Activated T-cell treated with anti-CD3 and anti-CD28 coated beads, Interleukin-2, amount 50 U/mL, for 1 hour (primary cell): ENCODE data around the gene DNHD1.

Experiments
- DNase-seq: peaks from one replicate; pipeline ENCODE4 v3.0.0-alpha.2; 2020

The DNHD1 gene

GRCh38 chr11:6614446-6614845 lies 117.4 kb downstream of the DNHD1 start:
- DNase-seq: no peak

- DNase-seq: no peak
Observed at GRCh38 chr11:6615046-6615445, 118.0 kb downstream of the DNHD1 start.

DNA sequence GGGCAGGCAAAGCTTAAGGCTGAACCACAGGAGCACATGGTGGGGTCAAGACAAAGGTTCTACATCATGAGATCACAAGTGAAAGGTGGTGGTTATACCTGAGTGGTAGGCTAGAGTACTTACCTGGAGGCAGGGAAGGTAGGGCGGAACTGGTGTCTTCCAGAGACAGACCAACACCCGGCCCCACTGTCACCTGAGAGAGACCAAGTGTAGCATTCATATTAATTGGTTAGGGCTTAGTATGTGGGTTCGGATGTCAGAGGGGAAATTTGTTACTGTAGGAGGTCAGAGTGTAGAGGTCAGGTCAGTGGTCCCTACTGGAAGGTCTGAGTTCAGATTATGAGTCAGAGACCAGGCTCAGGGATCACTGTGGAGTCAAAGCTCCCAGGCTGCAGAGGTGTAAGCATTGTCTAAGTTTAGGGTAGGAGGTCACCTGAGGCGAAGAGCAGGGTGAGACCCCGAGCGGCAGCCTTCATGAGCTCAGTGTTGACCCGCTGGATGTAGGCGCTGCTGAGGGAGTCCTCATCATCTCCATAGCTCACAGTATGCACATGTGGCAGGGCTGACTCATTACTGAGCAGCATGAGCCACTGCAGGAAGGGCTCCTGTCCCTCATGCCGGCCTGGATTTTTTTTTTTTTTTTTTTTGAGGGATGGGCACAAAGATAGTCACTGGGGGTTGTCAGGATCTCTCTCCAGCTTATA lies 119.0 kb downstream of the DNHD1 start:
- DNase-seq: no peak

DNA sequence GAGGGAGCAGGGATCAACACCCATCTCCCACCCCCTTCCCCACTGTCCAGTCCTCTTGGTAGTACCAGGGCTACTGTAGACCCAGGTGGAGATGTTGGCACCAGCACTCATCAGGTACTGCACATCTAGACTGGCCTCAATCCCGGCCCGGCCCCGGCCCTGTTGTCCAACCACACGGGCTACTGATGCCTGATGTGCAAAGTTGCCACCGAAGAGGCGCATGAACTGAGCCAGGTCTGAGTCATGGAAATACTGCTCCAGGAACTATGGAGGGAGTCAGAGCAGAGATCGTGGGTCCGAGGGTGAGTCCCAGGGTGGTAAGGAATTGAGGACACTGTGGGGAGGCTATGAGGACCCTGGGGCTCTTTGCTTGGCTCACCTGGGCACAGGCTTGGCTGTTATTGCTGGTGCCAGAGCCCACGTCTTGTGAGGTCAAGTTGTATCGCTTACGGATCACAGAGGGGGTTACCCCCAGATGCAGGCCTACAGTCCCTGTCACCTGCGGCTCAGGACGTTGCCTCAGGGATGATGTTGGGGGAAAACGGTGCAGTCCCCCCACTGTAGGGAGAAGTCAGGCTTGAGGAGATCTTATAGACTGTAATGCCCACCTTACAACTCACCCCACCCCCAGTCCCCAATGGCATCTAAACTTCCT lies 119.6 kb downstream of the DNHD1 start:
- DNase-seq: no peak

DNA sequence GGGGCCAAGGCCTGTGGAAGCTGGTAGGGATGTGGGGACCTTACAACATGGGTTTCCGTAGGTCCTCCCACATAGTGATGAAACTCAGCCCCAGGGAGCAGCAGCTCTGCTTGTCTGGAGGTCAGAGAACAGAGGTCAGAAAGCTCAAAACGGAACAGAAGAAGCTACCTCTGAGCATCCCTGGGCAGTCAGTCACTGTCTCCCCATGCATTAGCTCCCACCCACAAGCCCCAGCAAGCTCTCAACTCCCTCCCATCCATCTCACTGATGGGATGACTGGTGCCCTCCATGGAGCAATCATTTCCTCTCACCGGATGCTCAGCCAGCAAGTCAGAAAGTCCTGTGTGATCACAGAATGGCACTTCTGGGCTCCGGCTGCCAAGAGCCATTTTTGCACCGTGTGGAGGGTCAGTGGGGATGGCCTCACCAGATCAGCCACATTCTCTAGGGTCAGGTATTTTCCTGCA lies 120.3 kb downstream of the DNHD1 start:
- no peak for DNase-seq

DNA sequence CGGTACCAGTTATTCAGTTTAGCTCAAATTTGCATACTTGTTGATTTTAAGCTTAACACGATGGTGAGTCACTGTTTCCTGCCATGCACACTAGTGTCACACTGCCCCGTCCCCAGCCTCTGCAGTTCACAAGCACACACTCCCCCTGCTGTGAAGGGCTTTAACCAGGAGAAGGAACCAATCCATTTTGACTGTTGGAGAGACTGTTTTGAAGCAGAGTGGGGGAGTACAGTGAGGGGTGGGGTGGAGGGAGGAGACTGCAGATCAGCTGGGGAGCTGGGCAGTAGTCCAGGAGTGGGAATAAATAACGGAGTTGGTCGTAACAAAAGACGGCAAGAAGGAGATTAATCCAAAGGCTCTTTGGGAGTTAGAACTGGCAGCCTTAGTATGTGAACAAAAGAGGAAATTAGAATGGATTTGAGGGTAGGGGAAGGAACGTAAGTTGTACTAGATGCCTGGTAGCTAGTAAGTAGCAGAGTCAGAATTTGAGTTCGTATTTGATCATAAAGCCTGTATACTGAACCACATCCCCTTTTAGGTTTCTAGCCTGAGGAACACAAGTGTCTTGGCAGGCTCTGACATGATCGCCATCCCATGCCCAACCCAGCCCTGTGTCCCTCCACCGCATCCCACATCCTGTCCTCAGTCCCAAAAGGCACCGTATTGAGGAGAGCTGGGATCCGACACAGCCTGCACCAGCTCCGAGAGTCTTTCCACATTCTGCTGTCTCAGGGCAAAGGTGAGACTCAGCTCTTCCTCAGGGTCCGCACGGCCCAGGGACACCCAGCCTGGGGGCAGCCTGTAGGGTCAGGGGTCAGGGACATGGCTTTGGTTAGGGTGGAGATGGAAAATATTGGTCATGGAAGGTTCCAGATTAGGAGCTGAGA lies 121.3 kb downstream of the DNHD1 start:
- DNase-seq: peak; percentile 60

GRCh38 chr11:6619004-6619745 lies 122.1 kb downstream of the DNHD1 start, which contains the start of gene TPP1:
TPP1 (minus strand) TSS chr11:6619422; CDS start chr11:6619400, 22 bp downstream.
- peak; percentile 89 for DNase-seq

- DNase-seq: no peak
Observed at GRCh38 chr11:6620636-6621035, 123.6 kb downstream of the DNHD1 start.
